ENCODE results near the gene B3GALT5. TPM values are rescaled to one million over a fixed set of nuclear protein-coding genes. Genes with fewer than 3 reads are reported as not detected.
"Not testable (repeated sequence)": the region's sequence is repeated elsewhere in the genome, so short reads cannot be mapped to it uniquely, and the experiment has no call there.

Gene B3GALT5, protein sequence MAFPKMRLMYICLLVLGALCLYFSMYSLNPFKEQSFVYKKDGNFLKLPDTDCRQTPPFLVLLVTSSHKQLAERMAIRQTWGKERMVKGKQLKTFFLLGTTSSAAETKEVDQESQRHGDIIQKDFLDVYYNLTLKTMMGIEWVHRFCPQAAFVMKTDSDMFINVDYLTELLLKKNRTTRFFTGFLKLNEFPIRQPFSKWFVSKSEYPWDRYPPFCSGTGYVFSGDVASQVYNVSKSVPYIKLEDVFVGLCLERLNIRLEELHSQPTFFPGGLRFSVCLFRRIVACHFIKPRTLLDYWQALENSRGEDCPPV
- not detected for polyA plus RNA-seq

DNA sequence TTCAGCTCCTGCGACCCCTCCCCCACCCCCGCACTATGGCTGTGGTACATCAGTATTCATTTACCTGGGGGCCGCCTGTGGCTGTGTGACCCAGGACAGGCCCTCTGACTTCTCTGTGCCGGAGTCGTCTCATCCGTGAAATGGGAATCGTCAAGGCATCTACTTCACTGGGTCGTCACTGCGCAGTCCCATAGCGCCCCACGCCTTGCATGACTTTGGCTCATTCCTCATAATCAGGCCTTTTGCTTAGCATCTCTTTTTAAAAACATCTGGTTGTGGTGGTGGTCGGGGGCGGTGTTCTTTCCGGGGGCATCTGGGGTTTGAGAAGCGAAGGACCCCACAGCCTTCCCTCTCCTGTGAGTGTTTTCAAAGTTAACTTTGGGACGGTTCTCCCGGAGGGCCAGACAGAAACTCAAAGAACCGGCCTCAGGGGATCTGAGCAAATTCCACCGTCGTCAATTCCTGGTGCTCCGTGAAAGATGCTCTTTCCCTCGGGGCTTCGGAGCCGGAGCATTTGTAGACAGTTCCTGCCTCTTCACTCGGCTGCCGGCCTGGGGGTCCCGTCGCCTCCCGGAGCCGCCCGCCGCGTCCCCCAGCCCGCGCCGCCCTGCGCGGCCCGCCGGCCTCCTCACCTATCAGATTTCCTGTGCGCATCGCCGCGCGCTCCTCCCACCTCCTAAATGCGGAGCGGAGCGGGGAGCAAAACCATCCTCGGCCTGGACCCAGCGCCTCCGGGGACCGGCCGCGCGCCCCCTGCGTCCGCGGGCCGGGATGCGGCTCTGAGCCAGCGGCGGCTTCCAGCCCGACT lies at the start of gene B3GALT5:
TSS of gene B3GALT5 (plus strand) at position 708 of the 808 bp plus-strand sequence. CDS start 47,620 bp downstream, outside the sequence.
- H3K27me3 Mint-ChIP-seq (ENCODE audit: low read depth in 3 of 3): peaks cover 11 to 17% (median 12%) of the 10 kb centered on the region in 3 donors
- no peak within 1 kb of the TSS for H3K27ac Mint-ChIP-seq
- peaks cover 0 to 7% of the 10 kb centered on the region in 2 donors for H3K4me1 Mint-ChIP-seq
- DNase-seq: no peak
- H3K4me3 Mint-ChIP-seq: no peak within 1 kb of the TSS
- H3K36me3 Mint-ChIP-seq: no peaks in the 10 kb centered on the region
- H3K9me3 Mint-ChIP-seq: peaks cover 0 to 5% (median 0%) of the 10 kb centered on the region in 6 donors

DNA sequence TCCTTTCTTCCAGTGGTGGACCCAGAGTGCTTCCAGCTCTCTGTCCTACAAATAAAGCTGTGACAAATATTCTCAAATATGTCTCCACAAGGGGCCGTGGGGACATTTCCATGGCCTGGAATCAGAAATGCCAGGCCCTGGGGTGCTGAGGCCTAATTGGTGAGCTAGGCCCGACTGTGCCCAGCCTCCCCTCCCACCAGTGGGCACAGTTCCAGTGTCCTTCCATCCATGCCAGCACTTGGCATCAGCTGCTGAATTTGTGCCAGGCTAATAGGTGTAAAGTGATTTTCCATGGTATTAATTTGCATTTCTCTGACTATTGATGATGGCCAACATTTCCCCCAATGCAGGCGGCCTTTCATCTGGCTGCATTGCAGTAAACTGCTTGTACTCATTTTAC lies 48.5 kb upstream of the B3GALT5 start:
- H3K4me1 Mint-ChIP-seq: no peaks in the 10 kb centered on the region
- no peak overlapping the region for H3K4me3 Mint-ChIP-seq
- H3K27me3 Mint-ChIP-seq (ENCODE audit: low read depth in 3 of 3): peaks cover 0 to 2% (median 2%) of the 10 kb centered on the region in 3 donors
- no peak for DNase-seq
- H3K36me3 Mint-ChIP-seq: no peaks in the 10 kb centered on the region
- no peaks in the 10 kb centered on the region for H3K9me3 Mint-ChIP-seq
- H3K27ac Mint-ChIP-seq: no peak overlapping the region

DNA sequence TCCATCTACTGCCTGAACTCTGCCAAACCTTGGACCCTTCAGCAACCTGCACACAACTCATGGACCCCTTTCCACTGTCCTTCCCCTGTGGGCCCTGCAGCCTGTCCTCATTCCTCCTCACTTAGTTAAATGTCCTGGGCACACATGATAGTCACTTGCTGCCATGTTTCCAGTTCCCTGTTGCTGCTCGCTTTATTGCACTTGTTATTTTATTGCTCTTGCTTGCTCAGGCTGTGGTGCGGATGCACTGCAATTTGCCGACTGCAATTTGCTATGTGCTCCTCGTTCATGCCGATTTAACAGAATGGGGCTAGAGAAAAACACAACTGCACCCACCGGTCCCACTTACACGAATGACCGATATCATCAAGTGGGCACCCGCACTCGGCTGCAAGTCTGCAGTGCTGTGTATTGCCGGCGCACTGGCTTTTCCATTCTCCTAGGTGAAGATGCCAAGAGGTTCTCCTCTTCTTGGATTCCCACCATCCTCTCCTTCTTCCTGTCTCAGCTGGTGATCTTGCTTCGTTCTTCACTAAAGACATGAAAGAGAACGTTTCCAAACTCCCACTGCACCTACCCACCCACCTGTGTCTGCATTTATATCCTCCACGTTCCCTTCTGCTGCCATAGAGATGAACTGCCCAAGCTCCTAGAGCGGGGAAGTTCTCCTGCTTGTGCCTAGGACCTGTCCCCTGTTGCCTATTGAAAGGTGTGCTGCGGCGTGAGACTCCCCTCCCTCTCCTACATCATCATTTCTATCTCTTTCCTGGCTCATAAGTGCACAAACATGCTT lies 45.4 kb upstream of the B3GALT5 start:
- Mint-ChIP-seq H3K36me3 (no peaks in the 10 kb centered on the region), H3K27ac (no peak overlapping the region), H3K27me3 (ENCODE audit: low read depth in 3 of 3) (peaks cover 0 to 6% (median 4%) of the 10 kb centered on the region in 3 donors)

DNA sequence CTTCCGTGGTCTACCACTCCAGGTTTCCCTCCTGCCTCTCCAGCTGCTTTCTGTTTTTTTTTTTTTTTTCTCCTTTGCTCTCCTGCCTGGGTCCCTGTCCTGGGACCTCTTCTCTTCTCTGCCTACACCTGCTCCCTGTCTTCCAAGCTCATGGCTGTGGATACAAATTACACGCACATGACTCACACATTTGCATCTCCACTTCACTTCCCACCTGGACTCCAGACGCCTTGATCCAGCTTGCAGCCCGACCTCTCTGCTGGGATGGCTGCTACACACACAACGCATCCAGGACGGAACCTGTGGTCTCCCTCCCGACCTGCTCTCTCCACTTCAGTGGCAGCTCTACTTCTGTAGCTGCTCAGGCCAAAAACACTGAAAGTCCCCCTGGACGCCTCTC lies 44.4 kb upstream of the B3GALT5 start:
- no peak overlapping the region for H3K27ac Mint-ChIP-seq
- H3K4me3 Mint-ChIP-seq: no peak overlapping the region
- DNase-seq: no peak
- H3K36me3 Mint-ChIP-seq: no peaks in the 10 kb centered on the region
- no peaks in the 10 kb centered on the region for H3K9me3 Mint-ChIP-seq
- H3K27me3 Mint-ChIP-seq (ENCODE audit: low read depth in 3 of 3): peaks cover 0 to 6% (median 4%) of the 10 kb centered on the region in 3 donors
- no peaks in the 10 kb centered on the region for H3K4me1 Mint-ChIP-seq

More for the DNA sequence above, 45.4 kb upstream of the B3GALT5 start:
- no peaks in the 10 kb centered on the region for H3K4me1 Mint-ChIP-seq
- H3K4me3 Mint-ChIP-seq: no peak overlapping the region
- DNase-seq: no peak
- no peaks in the 10 kb centered on the region for H3K9me3 Mint-ChIP-seq

DNA sequence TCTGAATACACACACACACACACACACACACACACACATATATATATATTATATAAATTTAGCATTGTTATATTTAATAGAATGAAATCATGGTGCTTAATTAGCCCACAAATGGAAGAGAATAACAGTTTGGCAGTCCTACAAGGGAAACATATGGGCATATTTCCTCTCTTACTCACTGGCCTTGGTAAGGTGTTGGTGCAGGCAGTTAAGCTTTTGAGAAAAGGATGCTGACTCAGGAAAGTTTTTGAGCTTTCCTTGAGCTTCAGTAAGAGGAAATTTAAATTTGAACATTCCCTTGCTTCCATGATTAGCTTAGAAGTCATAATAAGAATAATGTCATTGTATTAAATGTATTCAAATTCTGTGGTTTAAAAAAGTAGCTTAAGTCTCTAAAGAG lies 37.0 kb upstream of the B3GALT5 start:
- peaks cover 0 to 7% (median 7%) of the 10 kb centered on the region in 3 donors for H3K27me3 Mint-ChIP-seq (ENCODE audit: low read depth in 3 of 3)
- no peak for DNase-seq
- peaks cover 0 to 6% (median 0%) of the 10 kb centered on the region in 6 donors for H3K9me3 Mint-ChIP-seq
- no peak overlapping the region for H3K4me3 Mint-ChIP-seq
- H3K36me3 Mint-ChIP-seq: no peaks in the 10 kb centered on the region
- no peak overlapping the region for H3K27ac Mint-ChIP-seq
- no peaks in the 10 kb centered on the region for H3K4me1 Mint-ChIP-seq

DNA sequence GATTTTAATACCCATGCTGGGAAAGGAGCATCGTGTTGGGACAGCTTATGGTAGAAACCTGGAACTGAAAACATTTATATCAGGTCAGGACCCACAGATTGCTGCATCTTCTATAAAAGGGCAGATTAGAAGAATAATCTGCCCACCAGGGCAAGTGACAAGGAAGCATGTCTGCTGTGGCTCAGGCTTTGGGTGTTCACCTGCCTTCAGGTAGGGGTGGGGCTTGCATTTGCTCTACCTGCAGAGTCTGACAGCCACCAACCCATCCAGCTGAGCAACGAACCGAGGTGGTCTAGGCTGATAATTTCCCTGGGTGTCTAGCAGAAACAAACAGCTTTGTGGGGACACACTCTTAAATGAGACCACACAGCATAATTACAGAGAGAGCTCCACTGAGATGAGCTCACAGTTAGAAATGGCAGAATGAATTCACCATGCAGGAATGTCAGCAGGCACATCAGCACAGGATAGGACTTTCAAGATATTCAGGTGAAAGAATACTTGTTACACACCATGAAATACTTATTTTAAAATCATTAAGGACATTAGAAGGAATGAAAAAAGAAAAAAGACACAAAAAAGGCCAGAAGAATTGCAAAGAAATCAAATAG lies 36.1 kb upstream of the B3GALT5 start:
- DNase-seq: no peak
- Mint-ChIP-seq H3K36me3 (no peaks in the 10 kb centered on the region), H3K4me3 (no peak overlapping the region), H3K27me3 (ENCODE audit: low read depth in 3 of 3) (peaks cover 0 to 6% (median 2%) of the 10 kb centered on the region in 3 donors), H3K27ac (no peak overlapping the region), H3K4me1 (no peaks in the 10 kb centered on the region), H3K9me3 (peaks cover 0 to 6% (median 0%) of the 10 kb centered on the region in 6 donors)

DNA sequence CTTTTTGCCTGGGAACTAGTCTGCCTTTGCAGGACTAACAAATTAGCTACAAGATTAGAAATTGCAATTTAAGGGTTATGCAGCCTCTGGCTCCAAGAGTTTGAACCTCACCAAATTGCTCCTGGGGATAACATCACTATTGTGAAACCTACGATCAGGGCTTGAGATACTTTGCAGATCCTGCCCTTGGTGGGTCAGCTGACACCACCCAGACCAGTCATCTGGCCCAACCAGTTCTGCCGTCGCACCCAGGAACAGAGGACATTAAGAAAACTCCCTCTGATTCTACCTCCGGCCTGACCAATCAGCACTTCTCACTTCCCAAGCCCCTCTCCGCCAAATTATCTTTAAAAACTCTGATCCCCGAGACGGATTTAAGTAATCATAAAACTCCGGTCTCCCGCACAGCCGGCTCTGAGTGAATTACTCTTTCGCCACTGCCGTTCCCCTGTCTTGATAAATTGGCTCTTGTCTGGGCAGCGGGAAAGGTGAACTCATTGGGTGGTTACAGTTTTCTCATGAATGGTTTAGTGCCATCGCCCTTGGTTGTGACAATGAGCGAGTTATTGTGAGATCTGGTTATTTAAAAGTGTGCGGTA lies 32.9 kb upstream of the B3GALT5 start:
- Mint-ChIP-seq H3K27me3 (ENCODE audit: low read depth in 3 of 3) (peaks cover 2 to 10% (median 2%) of the 10 kb centered on the region in 3 donors), H3K36me3 (no peaks in the 10 kb centered on the region), H3K27ac (no peak overlapping the region), H3K9me3 (peaks cover 0 to 7% (median under 1%) of the 10 kb centered on the region in 6 donors), H3K4me3 (no peak overlapping the region), H3K4me1 (no peaks in the 10 kb centered on the region)
- no peak for DNase-seq

DNA sequence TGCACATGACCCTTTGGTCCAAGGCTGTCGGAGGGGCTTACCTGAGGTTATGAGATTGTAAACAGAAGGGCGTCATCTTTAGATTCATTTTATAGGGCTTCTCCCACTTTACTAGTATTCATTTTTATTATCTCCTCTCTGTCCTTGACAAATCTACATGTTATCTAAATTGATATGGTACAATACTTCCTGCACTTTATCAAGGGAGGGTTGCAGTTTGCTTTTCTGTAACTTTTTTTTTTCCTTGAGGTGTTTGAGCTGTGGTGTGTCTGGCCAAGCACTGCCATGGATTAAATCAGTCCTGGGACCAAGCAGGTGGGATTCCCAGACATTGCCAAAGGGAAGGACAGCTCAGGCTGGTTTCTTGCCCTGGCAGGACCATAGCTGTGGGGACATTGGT lies 32.0 kb upstream of the B3GALT5 start:
- Mint-ChIP-seq H3K4me1 (no peaks in the 10 kb centered on the region), H3K9me3 (peaks cover 0 to 10% (median under 1%) of the 10 kb centered on the region in 6 donors), H3K4me3 (no peak overlapping the region), H3K27me3 (ENCODE audit: low read depth in 3 of 3) (peaks cover 2 to 10% (median 2%) of the 10 kb centered on the region in 3 donors), H3K27ac (no peak overlapping the region), H3K36me3 (no peaks in the 10 kb centered on the region)
- DNase-seq: no peak

DNA sequence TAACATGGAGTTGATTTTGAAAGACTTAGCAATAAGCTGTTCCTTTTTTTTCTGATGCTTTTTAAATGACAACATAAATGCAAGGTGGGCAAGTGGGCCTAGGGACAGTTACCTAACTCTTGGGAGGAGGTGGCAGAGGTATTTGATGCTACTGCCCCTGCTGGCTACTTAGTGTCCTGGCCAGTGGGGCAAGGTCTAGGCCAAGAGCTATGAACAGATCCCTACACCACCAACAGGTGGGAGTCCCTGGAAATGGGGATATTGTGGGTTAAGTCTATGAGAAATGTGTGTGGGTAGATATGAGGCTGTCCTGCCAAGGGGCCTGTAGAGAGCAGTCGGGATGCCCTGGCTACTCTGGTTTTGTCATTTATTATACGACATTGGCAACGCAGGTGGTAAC lies 31.3 kb upstream of the B3GALT5 start:
- Mint-ChIP-seq H3K36me3 (no peaks in the 10 kb centered on the region), H3K27me3 (ENCODE audit: low read depth in 3 of 3) (peaks cover 0 to 10% (median 2%) of the 10 kb centered on the region in 3 donors), H3K27ac (no peak overlapping the region), H3K9me3 (peaks cover 0 to 15% (median under 1%) of the 10 kb centered on the region in 6 donors), H3K4me3 (no peak overlapping the region), H3K4me1 (no peaks in the 10 kb centered on the region)
- DNase-seq: no peak

DNA sequence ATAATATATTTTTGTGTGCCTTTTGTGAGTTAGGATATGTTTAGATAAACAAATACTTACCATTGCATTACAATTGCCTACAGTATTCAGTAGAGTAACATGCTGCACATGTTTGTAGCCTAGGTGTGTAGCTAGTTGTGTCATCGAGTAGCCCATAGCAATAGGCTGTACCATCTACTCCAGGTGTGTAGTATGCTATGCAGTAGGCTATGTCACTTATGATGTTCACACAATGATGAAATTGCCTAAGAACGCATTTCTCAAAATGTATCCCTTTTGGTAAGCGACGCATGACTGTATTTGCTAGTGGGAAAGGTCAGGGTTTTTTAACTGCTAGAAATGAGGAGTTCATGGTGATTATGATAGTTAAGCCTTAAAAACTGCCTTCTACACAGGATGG lies 30.0 kb upstream of the B3GALT5 start:
- Mint-ChIP-seq H3K27me3 (ENCODE audit: low read depth in 3 of 3) (peaks cover 0 to 7% (median 2%) of the 10 kb centered on the region in 3 donors), H3K4me1 (no peaks in the 10 kb centered on the region), H3K27ac (no peak overlapping the region), H3K4me3 (no peak overlapping the region), H3K36me3 (no peaks in the 10 kb centered on the region), H3K9me3 (peaks cover 0 to 19% (median under 1%) of the 10 kb centered on the region in 6 donors)
- no peak for DNase-seq

DNA sequence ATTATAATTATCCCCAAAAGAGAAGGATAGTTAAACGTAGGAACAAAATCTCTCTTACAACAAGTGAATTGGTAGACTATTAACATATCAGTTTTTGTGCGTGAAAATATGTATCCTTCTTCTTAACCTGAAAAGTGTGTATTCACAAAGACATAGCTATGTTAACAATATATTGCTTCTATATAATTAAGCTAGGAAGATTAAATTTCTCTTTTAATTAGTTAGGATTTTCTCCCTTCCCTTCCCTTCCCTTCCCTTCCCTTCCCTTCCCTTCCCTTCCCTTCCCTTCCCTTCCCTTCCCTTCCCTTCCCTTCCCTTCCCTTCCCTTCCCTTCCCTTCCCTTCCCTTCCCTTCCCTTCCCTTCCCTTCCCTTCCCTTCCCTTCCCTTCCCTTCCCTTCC lies 29.2 kb upstream of the B3GALT5 start:
- not testable (repeated sequence) for H3K27me3 Mint-ChIP-seq (ENCODE audit: low read depth in 3 of 3); DNase-seq; H3K36me3 Mint-ChIP-seq; H3K4me3 Mint-ChIP-seq; H3K27ac Mint-ChIP-seq; H3K4me1 Mint-ChIP-seq
- H3K9me3 Mint-ChIP-seq: peaks cover 0 to 23% (median under 1%) of the 10 kb centered on the region in 6 donors

DNA sequence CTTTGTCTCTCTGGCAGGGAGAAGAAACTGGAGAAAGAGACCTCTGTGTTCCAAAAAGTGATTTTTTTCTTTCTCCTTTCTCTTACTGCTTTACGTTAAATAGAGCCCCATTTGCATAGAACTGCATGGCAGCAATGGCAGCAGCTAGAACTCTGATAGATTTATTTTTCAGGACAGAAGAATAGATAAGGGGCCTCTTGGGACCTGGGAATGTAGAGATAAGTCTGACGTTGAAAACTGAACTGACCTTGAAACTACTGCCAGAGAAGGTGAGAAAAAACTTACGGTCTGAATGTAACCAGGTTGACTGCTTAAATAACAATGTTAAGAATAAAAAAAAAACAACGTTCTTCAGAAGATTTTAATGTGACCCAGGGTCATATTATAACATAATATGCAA lies 25.4 kb upstream of the B3GALT5 start:
- DNase-seq: no peak
- peaks cover 0 to 23% (median 0%) of the 10 kb centered on the region in 6 donors for H3K9me3 Mint-ChIP-seq
- H3K27ac Mint-ChIP-seq: no peak overlapping the region
- H3K4me1 Mint-ChIP-seq: no peaks in the 10 kb centered on the region
- H3K4me3 Mint-ChIP-seq: no peak overlapping the region
- no peaks in the 10 kb centered on the region for H3K36me3 Mint-ChIP-seq
- peaks cover 0 to 2% (median 1%) of the 10 kb centered on the region in 3 donors for H3K27me3 Mint-ChIP-seq (ENCODE audit: low read depth in 3 of 3)

DNA sequence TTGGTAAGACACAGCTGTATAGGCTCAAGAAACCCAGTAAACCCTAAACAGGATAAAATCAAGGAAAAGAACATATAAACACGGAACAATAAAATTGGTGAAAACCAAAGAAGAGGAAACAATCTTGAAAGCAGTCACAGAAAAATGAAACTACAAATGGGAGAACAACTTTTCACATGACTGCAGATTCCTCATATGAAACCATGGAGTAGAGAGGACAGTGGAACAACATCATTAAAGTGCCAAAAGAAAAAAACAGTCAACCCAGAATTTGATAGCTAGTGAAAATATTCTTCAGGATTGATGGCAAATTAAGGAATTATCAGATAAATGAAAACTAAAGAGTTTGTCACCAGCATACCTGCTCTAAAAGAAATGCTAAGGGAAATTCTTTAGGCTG lies 23.9 kb upstream of the B3GALT5 start:
- Mint-ChIP-seq H3K9me3 (peaks cover 0 to 23% (median 0%) of the 10 kb centered on the region in 6 donors), H3K27me3 (ENCODE audit: low read depth in 3 of 3) (peaks cover 0 to 2% (median 1%) of the 10 kb centered on the region in 3 donors), H3K27ac (no peak overlapping the region), H3K4me1 (no peaks in the 10 kb centered on the region), H3K36me3 (no peaks in the 10 kb centered on the region), H3K4me3 (no peak overlapping the region)
- DNase-seq: no peak

All from immature natural killer cell (primary cell).